ENCODE results near the gene CHRND.

- TF ChIP-seq CTCF (IDR thresholded peaks at IDR 0.05): no peak
- no peak for TF ChIP-seq POLR2A (IDR thresholded peaks at IDR 0.05)
Measured at GRCh38 chr2:232505856-232506255, 20.1 kb upstream of the CHRND start.
